Eye (tissue), 1 donor: Measurements from ENCODE around the gene TRIM41.
A peak's percentile ranks its signal among the peaks of the same experiment; 100 is the strongest.

Experiments
- DNase-seq: peaks from one replicate; pipeline ENCODE4 v3.0.0-alpha.2; 2015

Gene TRIM41

DNA sequence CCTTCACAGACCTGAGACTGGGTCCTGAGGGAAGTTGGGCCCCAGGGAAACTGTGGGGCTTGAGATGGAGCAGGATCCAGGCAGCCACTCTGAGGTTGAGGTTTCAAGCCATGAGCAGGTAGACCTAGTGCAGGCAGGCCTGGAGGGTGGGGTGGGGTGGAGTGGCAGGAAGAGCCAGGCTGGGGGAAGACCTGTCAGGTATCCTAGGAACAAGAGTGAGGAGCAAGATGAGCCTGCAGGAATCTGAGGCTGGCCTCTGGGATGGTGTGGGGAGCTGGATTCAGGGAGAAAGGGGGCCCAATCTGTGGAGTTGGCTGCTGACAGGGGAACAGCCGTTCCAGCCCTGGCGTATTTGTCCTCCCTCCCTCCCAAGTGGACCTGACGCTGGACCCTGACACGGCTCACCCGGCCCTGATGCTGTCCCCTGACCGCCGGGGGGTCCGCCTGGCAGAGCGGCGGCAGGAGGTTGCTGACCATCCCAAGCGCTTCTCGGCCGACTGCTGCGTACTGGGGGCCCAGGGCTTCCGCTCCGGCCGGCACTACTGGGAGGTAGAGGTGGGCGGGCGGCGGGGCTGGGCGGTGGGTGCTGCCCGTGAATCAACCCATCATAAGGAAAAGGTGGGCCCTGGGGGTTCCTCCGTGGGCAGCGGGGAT, 10.8 kb downstream of the TRIM41 start:
- DNase-seq, result no peak

DNA sequence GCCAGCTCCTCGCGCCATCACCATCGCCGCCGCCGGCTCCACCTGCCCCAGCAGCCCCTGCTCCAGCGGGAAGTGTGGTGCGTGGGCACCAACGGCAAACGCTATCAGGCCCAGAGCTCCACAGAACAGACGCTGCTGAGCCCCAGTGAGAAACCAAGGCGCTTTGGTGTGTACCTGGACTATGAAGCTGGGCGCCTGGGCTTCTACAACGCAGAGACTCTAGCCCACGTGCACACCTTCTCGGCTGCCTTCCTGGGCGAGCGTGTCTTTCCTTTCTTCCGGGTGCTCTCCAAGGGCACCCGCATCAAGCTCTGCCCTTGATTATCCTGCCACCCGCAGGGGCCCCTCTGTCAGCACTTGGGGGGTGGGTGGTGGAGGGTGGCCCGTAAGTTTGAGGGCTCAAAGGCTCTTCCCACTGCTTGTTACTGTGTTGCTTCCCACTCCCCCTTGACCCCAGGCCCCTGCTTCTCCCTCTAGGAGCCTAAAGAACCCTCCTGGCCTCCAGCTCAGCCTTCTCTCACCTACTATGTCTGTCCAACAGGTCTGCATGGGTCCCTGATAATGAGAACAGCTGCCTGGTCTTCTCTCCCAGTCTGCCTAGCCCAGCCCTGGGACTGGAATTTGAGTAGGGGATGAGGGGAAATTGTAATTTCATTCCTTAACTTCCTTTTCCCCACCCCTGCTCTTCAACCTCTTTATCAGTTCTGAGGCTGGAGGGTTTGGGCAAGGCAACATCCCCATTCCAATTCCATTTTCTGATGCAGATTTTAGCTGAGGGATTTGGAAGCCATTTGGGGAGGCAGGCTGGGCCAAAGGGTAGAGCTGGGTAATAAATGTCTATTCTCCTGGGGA, 11.6 kb downstream of the TRIM41 start:
- DNase-seq, result peak; percentile 18

DNA sequence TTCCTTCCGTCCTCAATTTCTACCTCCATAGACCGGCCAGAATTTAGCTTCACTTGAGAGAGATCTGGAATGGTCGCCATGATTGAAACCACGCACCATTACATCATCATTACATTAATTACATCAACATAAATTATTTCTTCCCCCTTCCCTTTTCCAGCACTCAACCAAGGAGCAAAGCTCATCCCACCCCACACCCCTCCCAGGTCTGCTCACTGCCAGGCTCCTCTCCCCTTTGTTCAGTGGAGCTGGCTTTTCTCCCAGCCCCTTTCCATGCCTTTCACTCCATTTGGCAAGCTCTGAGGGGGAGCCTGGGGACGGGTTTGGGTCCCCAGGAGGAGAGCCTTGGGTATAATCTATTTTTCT, 12.2 kb downstream of the TRIM41 start:
- DNase-seq, result no peak

DNA sequence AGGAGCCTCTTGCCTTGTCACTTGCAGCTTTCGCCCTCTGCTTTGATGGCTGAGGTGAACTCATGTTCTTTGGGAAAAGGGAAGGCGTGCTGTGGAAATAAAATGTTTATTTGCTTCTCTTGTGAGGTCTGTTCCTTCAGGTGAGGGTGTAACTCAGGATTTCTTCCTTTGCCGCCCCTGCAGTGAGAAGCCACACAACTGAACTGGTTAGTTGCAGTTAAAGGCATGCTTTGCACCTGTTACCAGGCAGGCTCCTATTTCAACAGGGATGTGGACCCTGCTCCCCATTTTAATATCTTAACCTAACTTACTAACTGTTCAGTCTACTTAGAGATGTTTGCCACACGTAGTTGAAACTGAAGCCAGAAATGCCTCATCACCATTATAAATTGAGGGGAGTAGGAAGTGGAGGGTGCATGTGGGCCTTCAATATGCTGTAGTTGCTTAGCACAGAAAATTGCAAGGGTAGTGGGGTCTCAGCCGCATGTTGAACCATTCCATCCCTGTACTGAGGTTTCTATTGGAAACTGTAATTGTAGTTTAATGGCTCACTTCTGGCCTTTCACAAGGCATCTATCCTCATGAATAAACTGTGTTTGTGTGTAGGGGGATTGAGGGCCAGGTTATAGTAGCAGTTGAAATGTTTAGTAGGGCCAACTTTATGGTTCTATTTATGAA, 12.7 kb downstream of the TRIM41 start:
- no peak for DNase-seq

DNA sequence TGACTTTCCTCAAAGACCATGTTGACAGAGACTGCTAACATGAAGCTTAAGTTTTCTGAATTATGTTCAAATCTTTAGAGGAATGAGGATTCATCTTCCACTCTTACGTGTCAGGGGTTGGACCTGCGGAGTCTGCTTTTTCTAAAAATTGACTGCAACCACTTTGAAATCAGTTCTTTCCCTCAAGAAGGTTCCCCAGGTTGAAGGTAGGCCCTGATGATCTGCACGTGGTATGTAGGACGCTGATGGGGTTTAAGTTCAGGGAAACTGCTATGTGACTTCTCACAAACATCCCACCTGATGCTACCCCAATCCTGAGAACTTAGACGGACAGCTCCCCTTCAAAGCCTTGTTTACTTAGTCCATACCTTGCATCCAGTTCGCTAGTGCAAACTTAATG, 13.4 kb downstream of the TRIM41 start:
- no peak for DNase-seq

DNA sequence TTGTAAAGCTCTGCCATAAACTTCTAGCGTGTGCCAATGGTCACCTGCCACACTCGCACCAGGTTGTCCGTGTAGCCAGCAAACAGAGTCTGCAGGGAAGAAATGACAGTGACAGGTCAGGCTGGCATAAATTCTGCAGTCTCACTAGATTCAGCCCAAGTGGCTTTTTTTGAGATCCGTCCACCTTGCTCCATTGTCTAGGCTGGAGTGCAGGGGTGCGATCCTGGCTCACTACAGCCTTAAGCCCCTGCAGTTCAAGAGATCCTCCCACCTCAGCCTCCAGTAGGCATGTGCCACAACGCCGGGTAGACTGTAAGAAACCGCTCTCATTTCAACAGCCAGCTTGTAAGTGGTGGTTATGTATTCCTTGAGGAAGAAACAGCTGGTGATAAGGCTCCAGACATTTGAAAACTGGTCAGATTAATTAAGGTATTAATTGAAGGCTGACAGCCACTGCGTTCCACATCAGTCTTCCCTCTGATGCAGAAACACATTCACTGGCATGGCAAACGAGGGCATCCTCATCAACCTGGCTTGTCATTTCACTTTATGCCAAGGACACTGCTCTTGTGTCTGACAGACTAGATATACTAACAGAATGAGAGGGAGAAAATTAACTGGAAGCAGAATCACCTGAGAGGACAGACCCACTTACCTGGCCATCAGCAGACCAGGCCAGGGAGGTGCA, 14.0 kb downstream of the TRIM41 start:
- DNase-seq, result no peak

DNA sequence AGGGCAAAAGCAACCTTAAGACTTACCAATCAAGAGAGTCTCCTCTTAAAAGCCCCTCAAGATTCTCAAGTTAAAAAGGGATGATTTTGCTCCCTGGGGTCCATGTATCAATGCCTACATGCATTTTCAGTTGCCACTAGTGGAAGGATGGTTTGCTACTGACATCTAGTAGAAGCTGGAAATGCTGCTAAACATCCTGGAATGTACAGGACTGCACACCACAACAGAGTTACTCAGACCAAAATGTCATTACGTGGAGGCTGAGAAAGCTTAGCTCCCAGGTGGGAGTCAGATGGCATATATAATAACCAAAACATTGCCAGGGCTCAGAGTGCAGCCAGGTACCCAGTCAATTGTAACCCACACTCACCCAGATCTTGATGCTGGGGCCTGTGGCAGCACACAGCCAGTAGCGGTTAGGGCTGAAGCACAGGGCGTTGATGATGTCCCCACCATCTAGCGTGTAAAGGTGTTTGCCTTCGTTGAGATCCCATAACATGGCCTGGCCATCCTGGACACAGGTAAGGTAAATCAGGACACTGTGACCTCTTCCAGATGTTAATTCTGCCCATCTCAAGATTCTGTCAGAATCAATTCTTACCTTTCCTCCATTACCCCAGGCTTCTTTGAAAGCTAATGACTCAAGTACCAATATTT, 14.8 kb downstream of the TRIM41 start:
- DNase-seq, result no peak

DNA sequence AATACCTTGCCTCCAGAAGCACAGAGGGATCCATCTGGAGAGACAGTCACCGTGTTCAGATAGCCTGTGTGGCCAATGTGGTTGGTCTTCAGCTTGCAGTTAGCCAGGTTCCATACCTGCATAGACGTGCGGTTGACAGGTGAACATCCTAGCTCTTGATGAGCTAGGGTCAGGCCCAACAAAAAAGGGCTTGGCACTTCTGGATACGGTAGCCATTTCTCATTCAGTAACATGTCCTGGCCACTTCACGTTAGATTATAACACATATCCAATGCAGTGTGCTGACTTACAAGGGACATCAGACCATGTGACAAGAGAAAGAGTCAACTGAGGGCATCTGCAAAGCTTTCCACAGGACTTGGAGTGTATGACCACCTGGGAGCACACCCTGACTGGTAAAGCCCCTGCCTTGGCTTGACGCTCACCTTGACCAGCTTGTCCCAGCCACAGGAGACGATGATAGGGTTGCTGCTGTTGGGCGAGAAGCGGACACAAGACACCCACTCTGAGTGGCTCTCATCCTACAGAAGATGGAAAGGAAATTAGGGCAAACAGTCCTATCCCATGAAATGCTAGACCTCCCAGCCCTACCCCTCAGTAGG, 16.1 kb downstream of the TRIM41 start:
- no peak for DNase-seq

DNA sequence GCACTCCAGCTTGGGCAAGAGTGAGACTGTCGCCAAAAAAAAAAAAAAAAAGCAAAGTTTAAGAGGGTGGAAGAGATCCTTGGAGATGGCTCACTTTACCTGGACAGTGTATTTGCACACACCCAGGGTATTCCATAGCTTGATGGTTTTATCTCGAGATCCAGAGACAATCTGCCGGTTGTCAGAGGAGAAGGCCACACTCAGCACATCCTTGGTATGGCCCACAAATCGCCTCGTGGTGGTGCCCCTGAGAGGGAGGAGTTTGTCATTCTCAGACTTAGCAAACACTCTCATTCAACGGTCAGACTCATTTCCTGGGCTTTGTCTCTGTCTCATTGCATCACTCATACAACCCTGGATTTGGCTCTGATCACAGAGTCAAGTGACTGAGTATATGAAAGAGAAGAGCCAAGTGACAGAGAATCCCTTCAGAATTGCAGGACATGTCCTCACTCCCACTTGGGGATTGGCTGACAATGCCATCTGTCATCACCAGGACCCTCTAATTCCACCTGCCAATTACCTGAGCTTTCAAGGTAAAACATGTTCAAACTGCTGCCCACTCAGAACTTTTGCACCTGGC, 18.4 kb downstream of the TRIM41 start:
- DNase-seq, result no peak

DNA sequence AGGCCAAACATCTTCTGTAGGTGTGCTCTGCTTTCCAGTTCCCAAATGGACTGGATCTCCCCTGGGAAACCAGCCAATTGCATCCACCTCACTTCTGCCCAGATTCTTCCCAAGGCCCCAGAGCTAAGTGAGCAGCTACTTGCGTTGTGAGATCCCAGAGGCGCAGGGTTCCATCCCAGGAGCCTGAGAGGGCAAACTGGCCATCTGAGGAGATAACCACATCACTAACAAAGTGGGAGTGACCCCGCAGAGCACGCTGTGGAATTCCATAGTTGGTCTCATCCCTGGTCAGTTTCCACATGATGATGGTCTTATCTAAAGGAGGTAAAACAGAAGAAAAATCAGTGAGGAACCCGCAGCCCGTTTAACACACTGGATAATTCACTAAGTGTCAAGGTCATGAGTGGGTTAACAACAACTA, 19.0 kb downstream of the TRIM41 start:
- no peak for DNase-seq

DNA sequence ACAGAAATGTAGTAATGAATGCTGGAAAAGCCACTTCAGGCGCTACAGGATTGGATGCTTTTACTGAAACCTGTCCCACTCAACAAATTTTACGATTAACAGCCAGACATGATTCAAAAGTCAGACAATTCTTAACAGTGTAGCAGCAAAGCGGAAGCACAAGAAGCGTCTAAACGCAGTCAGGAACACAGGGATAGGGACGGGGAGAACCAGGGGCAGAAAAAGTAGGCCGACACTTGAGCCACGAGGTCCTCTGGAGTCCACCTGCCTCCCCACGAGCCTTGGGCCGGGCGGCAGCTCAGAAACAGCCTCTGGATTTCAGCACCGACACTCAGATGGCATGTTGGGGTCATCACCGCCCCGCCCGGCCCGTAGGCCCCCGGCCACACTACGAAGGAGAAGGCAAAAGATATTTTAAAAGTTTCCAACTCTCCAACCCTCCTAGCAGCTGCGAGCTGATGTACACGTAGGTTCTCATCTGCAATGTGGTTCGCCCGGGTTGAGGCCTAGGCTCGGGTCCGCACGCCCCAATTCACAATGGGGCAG, 20.0 kb downstream of the TRIM41 start:
- DNase-seq, result no peak

DNA sequence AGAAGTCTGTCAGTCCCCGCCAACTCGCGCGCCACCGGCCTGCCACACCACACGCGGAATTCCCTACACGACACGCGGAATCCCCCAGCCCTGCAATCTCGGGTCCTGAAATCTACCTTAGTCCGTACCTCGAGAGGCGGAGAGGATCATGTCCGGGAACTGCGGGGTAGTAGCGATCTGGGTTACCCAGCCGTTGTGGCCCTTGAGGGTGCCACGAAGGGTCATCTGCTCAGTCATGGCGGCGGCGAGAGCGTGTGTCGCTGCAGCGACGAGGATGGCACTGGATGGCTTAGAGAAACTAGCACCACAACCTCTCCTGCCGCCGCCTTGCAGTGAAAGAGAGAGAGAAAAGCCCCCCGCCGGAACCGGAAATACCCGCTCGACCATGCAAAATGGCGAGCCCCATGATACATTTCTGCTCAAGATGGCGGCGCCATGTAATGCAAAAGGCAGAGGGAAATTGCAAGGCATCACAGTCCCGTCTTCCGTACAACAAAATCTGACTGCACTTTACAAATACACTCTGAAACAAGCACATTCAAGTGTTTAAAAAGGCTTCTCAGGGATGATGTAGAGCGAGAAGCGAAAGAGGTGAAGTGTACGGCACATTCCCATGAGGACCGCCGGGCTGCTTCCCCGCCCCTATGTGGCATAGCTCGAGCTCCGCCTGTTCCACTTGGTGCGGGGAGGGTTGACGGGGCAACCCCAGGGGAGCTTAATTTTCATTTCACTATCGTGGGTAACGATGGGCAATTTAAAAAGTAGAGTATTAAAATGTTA, 20.7 kb downstream of the TRIM41 start, which contains the start of gene RACK1:
RACK1 (minus strand) TSS at position 343 of the 780 bp plus-strand sequence; CDS start at position 237, 106 bp downstream.
- peak; percentile 98 for DNase-seq

DNA sequence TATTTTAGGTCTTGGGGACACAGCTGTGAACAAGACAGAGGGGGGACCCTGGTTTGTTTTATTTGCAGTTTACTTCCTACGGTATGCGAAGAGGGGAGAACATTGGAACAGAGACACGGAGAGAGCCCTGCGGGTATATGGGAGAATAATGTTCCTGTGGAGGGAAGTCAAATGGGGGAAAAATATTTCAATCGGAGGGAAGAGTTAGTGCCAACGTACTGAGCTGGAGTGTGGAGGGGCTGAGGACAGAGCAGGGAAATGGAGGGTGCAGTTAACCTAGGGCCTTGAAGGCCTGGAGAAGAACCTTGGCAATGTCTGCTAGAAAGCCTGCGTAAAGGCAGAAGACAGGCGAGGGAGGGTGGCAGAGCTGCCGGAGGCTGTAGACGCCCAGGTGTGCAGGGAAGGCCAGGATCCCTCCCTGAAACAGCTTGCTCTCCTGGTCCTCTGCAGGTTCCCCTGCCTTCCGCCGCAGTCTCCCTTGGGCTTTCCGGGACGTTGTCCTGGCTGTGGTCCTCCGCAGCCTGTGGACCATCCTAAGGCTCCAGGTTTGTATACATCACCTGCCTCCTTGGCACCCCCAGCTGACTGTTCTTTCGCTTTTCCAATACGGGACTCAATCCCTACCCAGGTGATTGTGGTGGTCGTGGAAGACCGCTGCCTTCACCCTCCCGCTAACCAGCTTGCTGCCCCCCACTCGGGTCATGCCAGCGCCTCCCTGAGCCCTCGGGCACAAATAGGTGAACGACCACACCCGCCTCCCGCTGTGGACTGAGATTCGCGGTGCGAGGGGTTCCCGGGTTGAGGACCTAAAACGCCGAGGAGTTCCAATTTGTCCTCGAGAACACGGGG, 22.6 kb downstream of the TRIM41 start:
- DNase-seq, result no peak

DNA sequence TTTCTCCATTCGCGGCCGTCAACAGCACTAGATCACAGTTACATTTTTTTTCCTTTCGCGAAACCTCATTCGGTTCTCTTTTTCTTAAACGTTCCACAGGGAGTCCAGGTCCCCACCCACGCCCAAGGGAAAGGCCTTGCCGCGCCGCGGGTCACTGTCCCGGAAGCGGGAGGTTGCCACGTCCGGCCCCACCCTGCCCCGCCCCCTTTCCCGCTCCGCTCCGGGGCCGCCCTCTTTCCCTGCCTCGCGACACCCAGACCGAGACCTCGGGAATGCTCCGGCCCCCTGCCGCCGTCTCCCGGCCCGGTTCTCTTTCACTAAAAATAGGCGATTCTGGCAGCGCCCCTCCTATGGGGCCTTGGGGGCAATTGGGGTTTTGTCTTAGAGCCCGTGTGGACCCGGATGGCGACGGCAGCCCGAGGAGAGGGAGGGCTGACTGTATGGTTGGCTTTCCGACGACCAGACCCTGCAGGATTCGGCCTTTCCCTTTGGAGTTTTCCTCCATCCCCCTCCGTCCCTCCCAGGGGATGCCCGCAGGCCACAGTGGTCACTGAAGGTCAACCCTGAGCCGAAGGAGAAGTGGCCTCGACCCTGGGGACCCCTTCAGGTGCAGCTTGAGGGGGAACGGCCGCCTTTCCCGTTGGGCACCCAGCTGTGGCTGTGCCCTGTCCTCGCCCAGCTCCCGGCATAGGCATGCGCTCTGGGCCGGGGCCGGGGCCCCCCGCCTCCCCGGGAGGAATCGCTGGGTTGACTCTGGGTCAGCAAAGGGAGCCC, 23.4 kb downstream of the TRIM41 start:
- peak; percentile 93 for DNase-seq

DNA sequence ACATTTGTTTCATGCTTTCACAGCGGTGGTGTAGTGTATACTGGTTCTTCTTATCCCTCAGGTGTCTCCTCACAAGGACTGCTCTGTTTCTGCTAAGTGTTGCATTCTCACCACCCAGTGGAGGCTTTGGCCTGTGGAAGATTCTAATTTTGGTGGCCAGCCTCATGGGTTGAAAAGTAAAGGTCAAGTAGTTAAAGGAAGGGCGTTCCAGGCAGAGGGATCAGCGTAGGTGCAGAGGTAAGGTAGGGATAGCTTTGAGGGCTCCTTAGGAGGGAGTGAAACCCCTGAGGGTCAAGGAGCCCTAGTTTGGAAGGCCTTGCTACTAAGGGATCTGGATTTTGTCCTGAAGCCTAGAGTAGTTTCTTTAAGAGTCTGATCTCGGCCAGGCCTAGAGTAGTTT, 25.2 kb downstream of the TRIM41 start:
- DNase-seq, result no peak

DNA sequence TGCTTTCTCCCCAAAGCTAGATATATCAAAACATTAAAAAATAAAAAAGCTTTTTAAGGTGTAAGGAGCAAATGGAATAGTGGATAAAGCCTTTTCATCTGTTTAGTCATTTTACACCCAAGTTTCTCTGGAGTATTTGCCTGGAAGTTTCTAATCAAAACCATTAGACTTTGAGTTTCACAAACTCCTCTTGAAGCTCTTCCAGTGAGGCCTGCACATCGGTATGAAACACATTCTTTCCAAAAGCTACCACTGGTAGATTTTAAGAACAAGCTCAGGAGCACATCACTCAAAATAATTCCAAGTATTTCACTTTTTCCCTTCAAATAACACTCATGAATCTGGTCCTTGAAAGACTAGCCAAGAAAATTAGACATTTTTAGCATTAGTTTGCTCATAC, 32.2 kb downstream of the TRIM41 start:
- DNase-seq, result no peak

DNA sequence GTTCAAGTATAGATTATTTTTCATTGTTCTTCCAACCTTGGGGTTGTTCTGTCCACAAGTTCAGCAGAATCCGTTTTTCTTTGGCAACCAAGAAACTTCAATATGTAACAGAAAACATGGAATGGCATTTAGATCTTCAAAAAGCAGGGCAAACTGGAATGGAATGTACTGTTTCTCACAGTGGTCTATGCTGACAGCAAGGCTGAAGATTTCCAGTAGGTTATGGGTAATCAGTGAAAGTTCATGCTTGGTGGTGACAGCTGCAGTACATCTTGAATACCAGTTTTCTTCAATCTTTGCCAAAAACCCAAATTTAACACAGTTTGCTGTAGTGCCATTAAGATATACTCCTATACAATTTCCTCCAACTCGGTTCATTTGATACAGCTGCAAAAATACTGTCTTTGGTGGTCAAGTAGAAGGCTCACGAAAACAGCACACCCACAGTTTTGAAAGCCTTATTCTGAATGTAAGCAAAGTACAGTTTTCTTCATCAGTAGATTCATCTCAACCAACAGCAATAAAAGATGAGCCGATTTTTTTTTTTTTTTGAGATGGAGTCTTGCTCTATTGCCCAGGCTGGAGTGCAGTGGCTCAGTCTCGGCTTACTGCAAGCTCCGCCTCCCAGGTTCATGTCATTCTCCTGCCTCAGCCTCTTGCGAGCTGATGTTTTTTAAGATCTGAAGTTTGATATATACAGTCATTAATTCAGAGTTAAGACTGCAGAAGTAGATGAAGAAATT, 32.9 kb downstream of the TRIM41 start:
- no peak for DNase-seq

DNA sequence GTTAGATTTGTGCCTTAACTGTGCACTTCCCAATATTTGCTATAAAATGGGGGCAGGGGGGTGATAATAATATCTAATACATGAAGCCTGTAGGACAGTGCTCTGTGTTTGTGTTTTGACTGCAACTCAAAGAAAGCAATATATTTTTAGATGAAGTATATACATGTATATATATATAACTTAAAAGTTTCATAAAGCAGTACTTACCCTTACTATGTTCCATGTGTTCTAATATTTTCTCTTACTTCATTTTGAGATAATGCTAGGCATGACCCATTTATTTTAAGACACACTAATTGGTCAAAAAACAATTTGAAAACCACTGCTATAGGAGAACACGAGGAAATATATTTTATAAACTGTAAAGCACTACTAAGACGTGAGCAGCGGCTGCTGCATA, 35.5 kb downstream of the TRIM41 start:
- DNase-seq, result no peak
